ENCODE measurements around the gene RGS6.

Gene RGS6

GRCh38 chr14:72303930-72304329 lies 371.7 kb downstream of the RGS6 start:
- TF ChIP-seq CTCF (IDR thresholded peaks at IDR 0.05; ENCODE audit: low read depth, low read length) = no peak
- DNase-seq (ENCODE audit: low read depth in 2 of 2) = no peak
- H3K4me3 ChIP-seq (replicated peaks in 1 of 2; ENCODE audit: low read depth in 2 of 2, low read length in 2 of 2) = no peak overlapping the region

GRCh38 chr14:72305561-72305960 lies 373.3 kb downstream of the RGS6 start:
- DNase-seq (ENCODE audit: low read depth in 2 of 2) = no peak
- H3K4me3 ChIP-seq (replicated peaks in 1 of 2; ENCODE audit: low read depth in 2 of 2, low read length in 2 of 2) = no peak overlapping the region
- TF ChIP-seq CTCF (IDR thresholded peaks at IDR 0.05; ENCODE audit: low read depth, low read length) = no peak

- DNase-seq (ENCODE audit: low read depth in 2 of 2) = no peak
- no peak for TF ChIP-seq CTCF (IDR thresholded peaks at IDR 0.05; ENCODE audit: low read depth, low read length)
- H3K4me3 ChIP-seq (replicated peaks in 1 of 2; ENCODE audit: low read depth in 2 of 2, low read length in 2 of 2) = no peak overlapping the region
Measured at GRCh38 chr14:72308967-72309485, 376.8 kb downstream of the RGS6 start.

- no peak for DNase-seq (ENCODE audit: low read depth in 2 of 2)
- no peak overlapping the region for H3K4me3 ChIP-seq (replicated peaks in 1 of 2; ENCODE audit: low read depth in 2 of 2, low read length in 2 of 2)
- no peak for TF ChIP-seq CTCF (IDR thresholded peaks at IDR 0.05; ENCODE audit: low read depth, low read length)
Measured at GRCh38 chr14:72311116-72311515, 378.9 kb downstream of the RGS6 start.

GRCh38 chr14:72311516-72311915 lies 379.3 kb downstream of the RGS6 start:
- TF ChIP-seq CTCF (IDR thresholded peaks at IDR 0.05; ENCODE audit: low read depth, low read length) = no peak
- no peak for DNase-seq (ENCODE audit: low read depth in 2 of 2)
- H3K4me3 ChIP-seq (replicated peaks in 1 of 2; ENCODE audit: low read depth in 2 of 2, low read length in 2 of 2) = no peak overlapping the region

DNA sequence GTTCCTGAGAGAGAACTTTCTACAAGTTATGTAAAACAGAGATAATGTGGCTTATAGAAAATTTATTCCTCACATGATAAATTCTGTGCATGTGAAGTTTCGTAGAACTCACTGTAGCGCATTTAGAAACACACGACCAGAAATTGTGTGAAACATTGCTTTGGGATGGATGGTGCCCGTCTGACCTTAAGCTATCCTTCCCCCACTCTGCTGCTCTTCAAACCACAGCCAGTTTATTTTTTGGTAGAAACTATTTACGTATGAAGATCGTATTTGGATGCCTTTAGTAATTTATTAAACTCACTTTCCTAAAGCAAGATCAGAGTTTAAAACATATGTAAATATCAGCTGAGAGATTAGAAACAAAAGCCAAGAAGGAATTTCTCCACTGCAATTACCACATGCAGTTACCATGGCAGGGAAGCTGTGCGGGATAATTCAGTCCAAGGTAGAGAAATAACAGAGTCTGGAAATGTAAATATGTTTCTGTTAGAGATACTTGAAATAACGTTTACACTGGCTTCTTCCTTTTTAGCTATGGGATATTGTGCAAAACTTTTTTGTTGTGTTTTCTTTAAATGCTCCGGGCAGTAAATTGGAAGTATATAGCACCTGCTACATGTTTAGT lies 382.7 kb downstream of the RGS6 start:
- H3K4me3 ChIP-seq (replicated peaks in 1 of 2; ENCODE audit: low read depth in 2 of 2, low read length in 2 of 2) = no peak overlapping the region
- no peak for DNase-seq (ENCODE audit: low read depth in 2 of 2)
- TF ChIP-seq CTCF (IDR thresholded peaks at IDR 0.05; ENCODE audit: low read depth, low read length) = no peak

DNA sequence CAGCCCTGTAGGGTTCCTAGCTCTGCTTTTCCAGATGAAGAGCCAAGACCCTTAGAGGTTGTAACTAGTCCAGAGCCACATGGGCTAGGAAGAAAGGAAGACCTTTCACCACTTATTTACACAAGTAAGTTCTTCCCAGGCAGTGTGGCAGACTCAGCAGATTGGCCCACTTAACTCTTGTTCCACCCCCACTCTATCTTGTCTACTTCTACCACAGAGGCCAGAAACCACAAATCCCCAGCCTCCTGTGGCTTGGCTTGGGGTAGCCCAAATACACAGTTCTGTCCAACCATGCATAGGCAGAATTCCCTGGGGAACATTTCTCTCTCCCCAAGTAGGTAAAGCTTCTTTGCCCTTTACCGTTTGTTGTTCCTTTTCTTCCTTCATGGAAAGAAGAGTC lies 383.5 kb downstream of the RGS6 start:
- DNase-seq (ENCODE audit: low read depth in 2 of 2) = no peak
- no peak overlapping the region for H3K4me3 ChIP-seq (replicated peaks in 1 of 2; ENCODE audit: low read depth in 2 of 2, low read length in 2 of 2)
- no peak for TF ChIP-seq CTCF (IDR thresholded peaks at IDR 0.05; ENCODE audit: low read depth, low read length)
